ENCODE measurements around the gene APRT. TPM values are rescaled to one million over a fixed set of nuclear protein-coding genes. Genes with fewer than 3 reads are reported as not detected.

Gene APRT
- total RNA-seq, 1 experiment from 2014 or later: 350 TPM

DNA sequence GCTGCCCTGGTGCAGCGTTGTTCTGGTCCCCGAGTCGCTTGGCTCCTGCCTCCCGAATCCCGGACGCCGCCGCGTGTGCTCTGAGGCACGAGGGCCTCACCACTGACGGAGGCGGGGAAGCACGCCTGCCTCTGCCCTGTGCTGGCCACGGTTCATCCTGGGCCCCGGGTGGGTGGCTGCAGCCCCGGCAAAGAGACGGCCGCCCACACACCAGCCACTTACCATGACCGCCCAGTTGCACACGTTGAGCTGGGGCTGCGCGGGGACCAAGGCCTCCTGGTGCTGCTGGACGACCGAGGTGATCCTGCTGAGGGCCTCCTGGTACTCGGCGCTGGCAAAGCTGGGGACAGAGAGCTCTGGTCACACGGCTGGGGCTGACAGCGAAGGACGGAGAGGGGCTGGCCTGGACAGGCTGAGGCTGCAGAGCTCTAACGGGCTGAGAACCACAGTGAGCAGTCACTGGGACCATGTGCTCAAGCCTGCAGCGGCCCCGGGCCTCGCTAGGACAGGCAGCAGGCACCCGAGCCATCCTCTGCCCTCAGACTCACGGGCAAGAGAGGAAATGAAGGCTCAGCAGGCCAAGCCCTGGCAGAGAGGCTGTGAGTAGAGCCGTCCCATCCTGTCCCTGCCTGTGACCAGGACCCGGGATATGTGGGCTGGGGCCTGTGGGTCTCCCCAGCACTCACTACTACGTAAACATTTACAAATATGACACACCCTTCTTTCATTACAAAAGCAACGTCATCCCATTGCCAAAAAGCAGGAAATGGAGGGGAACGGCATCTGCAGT is 6.3 kb upstream of the APRT start:
- POLR2A ChIA-PET (ENCODE audit: unreplicated experiment): interaction anchor here (0.6 kb wide), 1 partner anchor 347 kb away, joined by 3 read pairs; no protein-coding TSS in a partner anchor
- H3K36me3 ChIP-seq (ENCODE audit: low read depth, low read length): no peaks in the 10 kb centered on the region
- intact Hi-C loops (cut with micrococcal nuclease): loop anchor here (10.0 kb wide), 1 partner anchor 347 kb away; no protein-coding TSS in a partner anchor
- CTCF ChIA-PET: no interaction called here
- H3K27me3 ChIP-seq (ENCODE audit: low read length): no peaks in the 10 kb centered on the region
- H3K9me2 ChIP-seq (replicated peaks; ENCODE audit: low read length): no peaks in the 10 kb centered on the region
- TF ChIP-seq EZH2phosphoT487 (IDR thresholded peaks at IDR 0.05; ENCODE audit: borderline replicate concordance, low read length) (no peak), EZH2 (IDR thresholded peaks at IDR 0.05; ENCODE audit: low read length, unreplicated experiment) (no peak)
- TF ChIP-seq, protein P1, sequence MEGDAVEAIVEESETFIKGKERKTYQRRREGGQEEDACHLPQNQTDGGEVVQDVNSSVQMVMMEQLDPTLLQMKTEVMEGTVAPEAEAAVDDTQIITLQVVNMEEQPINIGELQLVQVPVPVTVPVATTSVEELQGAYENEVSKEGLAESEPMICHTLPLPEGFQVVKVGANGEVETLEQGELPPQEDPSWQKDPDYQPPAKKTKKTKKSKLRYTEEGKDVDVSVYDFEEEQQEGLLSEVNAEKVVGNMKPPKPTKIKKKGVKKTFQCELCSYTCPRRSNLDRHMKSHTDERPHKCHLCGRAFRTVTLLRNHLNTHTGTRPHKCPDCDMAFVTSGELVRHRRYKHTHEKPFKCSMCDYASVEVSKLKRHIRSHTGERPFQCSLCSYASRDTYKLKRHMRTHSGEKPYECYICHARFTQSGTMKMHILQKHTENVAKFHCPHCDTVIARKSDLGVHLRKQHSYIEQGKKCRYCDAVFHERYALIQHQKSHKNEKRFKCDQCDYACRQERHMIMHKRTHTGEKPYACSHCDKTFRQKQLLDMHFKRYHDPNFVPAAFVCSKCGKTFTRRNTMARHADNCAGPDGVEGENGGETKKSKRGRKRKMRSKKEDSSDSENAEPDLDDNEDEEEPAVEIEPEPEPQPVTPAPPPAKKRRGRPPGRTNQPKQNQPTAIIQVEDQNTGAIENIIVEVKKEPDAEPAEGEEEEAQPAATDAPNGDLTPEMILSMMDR (conservative IDR thresholded peaks at IDR 0.05; ENCODE audit: low read depth, low read length): no peak
- no peak overlapping the region for H3K4me3 ChIP-seq (ENCODE audit: low read length)
- no TSS peak for BruUV-seq (replicated peaks)
- no peak overlapping the region for H3K27ac ChIP-seq (ENCODE audit: low read length)
- H3K9me3 ChIP-seq (ENCODE audit: low read length): no peaks in the 10 kb centered on the region
- H3K4me1 ChIP-seq (ENCODE audit: insufficient read depth, low read length): no peaks in the 10 kb centered on the region
- ATAC-seq (peak; percentile 11), DNase-seq (no peak)
- H3K9ac ChIP-seq (ENCODE audit: low read length): no peak overlapping the region
- no peaks in the 10 kb centered on the region for H3K79me2 ChIP-seq (ENCODE audit: low read length)
- no peak overlapping the region for H3K4me2 ChIP-seq (ENCODE audit: low read length)
- H2AFZ ChIP-seq (ENCODE audit: low read length): no peak overlapping the region
- no peaks in the 10 kb centered on the region for H3F3A ChIP-seq (ENCODE audit: low read length, unreplicated experiment)
- H4K20me1 ChIP-seq (ENCODE audit: low read length): no peaks in the 10 kb centered on the region

DNA sequence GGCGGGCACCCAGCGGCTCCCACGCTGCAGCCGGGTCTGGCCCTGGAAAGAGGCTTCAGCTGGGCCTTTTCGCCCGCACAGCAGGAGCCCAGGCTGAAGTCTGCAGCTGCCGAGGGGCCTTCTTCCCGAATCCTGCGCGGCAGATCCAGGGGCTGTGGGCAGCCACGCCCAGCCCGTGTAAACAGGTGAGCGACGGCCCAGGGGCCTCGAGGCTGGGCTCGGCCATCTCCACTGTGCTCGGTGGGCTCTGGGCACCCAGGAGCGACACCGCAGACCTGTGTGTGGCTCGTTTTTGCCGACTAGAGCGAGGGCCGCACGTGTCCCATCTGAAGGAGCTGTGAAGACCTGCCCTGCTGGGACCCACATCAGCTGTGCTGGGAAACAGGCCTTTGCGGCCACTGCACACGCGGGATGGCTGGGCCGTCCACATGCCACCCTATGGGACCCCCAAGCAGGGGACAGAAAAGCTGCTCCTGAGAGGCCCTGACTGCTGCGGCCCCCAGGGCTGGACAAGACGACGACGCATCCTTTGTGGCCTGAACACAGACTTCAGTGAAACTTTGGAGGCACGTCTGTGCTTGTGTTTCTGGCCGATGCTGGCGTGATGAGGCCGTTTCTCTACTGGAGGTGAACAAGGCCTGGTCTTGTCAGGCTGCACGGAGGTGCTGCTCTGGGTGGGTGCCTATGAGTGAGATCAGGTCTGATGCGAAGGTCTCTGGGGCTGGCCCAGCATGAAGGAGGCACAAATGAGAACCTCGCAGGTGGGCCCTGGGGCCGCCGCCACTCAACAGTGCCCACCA is 5.2 kb upstream of the APRT start:
- ChIA-PET CTCF (no interaction called here), POLR2A (ENCODE audit: unreplicated experiment) (no interaction called here)
- H3K79me2 ChIP-seq (ENCODE audit: low read length): no peaks in the 10 kb centered on the region
- H3K4me1 ChIP-seq (ENCODE audit: insufficient read depth, low read length): no peaks in the 10 kb centered on the region
- H3K9ac ChIP-seq (ENCODE audit: low read length): no peak overlapping the region
- H2AFZ ChIP-seq (ENCODE audit: low read length): no peak overlapping the region
- no peaks in the 10 kb centered on the region for H3K27me3 ChIP-seq (ENCODE audit: low read length)
- no peaks in the 10 kb centered on the region for H3K36me3 ChIP-seq (ENCODE audit: low read depth, low read length)
- intact Hi-C loops (cut with micrococcal nuclease): loop anchor here (10.0 kb wide), 1 partner anchor 348 kb away; no protein-coding TSS in a partner anchor
- TF ChIP-seq, protein P1 (conservative IDR thresholded peaks at IDR 0.05; ENCODE audit: low read depth, low read length): no peak
- no peak for TF ChIP-seq EZH2phosphoT487 (IDR thresholded peaks at IDR 0.05; ENCODE audit: borderline replicate concordance, low read length)
- no peak for TF ChIP-seq EZH2 (IDR thresholded peaks at IDR 0.05; ENCODE audit: low read length, unreplicated experiment)
- H4K20me1 ChIP-seq (ENCODE audit: low read length): no peaks in the 10 kb centered on the region
- no peak overlapping the region for H3K27ac ChIP-seq (ENCODE audit: low read length)
- H3K4me2 ChIP-seq (ENCODE audit: low read length): no peak overlapping the region
- no peak for ATAC-seq
- no peaks in the 10 kb centered on the region for H3F3A ChIP-seq (ENCODE audit: low read length, unreplicated experiment)
- H3K9me2 ChIP-seq (replicated peaks; ENCODE audit: low read length): no peaks in the 10 kb centered on the region
- H3K9me3 ChIP-seq (ENCODE audit: low read length): no peaks in the 10 kb centered on the region
- no peak for DNase-seq
- no TSS peak for BruUV-seq (replicated peaks)
- H3K4me3 ChIP-seq (ENCODE audit: low read length): no peak overlapping the region
